Esophagus muscularis mucosa (tissue), 3 donors: ENCODE data around the gene TSTD1.
A peak's percentile ranks its signal among the peaks of the same experiment; 100 is the strongest.

Experiments used
- CTCF ChIP-seq, 3 experiments: fragments of 200-600 bp in 2 of 3; fragments of 450-650 bp in 1 of 3; sonication (generic) in 2 of 3; IDR thresholded peaks; one replicate each; pipeline ENCODE4 v1.5.1; 2017 to 2019; ENCODE audit warnings: antibody characterized with exemption in 3 of 3, mild to moderate bottlenecking in 2 of 3, moderate library complexity in 1 of 3
- POLR2A ChIP-seq: fragments of 450-650 bp; IDR thresholded peaks from one replicate; pipeline ENCODE4 v1.6.1; 2017; ENCODE audit warnings: antibody characterized with exemption, moderate library complexity, mild to moderate bottlenecking, low read depth
- POLR2AphosphoS5 ChIP-seq, 2 donors: sonication (generic); formaldehyde crosslinking; IDR thresholded peaks; one replicate each; pipeline ENCODE4 v1.6.1; 2017; ENCODE audit warnings: antibody characterized with exemption in 2 of 2

- TF ChIP-seq CTCF (IDR thresholded peaks at IDR 0.05) (no peak), POLR2A (no peak), POLR2AphosphoS5 (IDR thresholded peaks at IDR 0.05) (peak; percentile 28 to 38)
Observed at GRCh38 chr1:161069731-161070270, 31.0 kb upstream of the TSTD1 start, which contains the start of gene ARHGAP30.
